HG03571 (cell line): Measurements from ENCODE around the gene TMEM91.
"Not testable (repeated sequence)": the region's sequence is repeated elsewhere in the genome, so short reads cannot be mapped to it uniquely, and the experiment has no call there.

Experiments used
- ATAC-seq: cut with Tn5 transposase; IDR thresholded peaks from one replicate; pipeline ENCODE4 v1.9.1; 2021; ENCODE audit not compliant: unreplicated experiment

Gene TMEM91

GRCh38 chr19:41376241-41376997 lies at the start of gene TMEM91:
TMEM91 (plus strand) TSS chr19:41376533; CDS start chr19:41378310, 1,777 bp downstream.
- ATAC-seq, result no peak

GRCh38 chr19:41327076-41327575 lies 49.2 kb upstream of the TMEM91 start:
- no peak for ATAC-seq

GRCh38 chr19:41327576-41328156 lies 48.7 kb upstream of the TMEM91 start:
- peak; percentile 52 for ATAC-seq

GRCh38 chr19:41328157-41328841 lies 48.0 kb upstream of the TMEM91 start:
- no peak for ATAC-seq

GRCh38 chr19:41328842-41329225 lies 47.5 kb upstream of the TMEM91 start:
- no peak for ATAC-seq

GRCh38 chr19:41330481-41330880 lies 45.9 kb upstream of the TMEM91 start:
- no peak for ATAC-seq

- ATAC-seq, result no peak
These were observed 45.2 kb upstream of the TMEM91 start for GRCh38 chr19:41330946-41331678.

GRCh38 chr19:41332000-41332399 lies 44.3 kb upstream of the TMEM91 start:
- ATAC-seq, result no peak

GRCh38 chr19:41332468-41332867 lies 43.9 kb upstream of the TMEM91 start:
- ATAC-seq, result no peak

GRCh38 chr19:41334793-41335192 lies 41.5 kb upstream of the TMEM91 start:
- no peak for ATAC-seq

- ATAC-seq, result no peak
These were observed 40.9 kb upstream of the TMEM91 start for GRCh38 chr19:41335467-41335866.

GRCh38 chr19:41339936-41340335 lies 36.4 kb upstream of the TMEM91 start:
- no peak for ATAC-seq

GRCh38 chr19:41341669-41342490 lies 34.5 kb upstream of the TMEM91 start:
- ATAC-seq, result no peak

- no peak for ATAC-seq
These were observed 32.2 kb upstream of the TMEM91 start for GRCh38 chr19:41344162-41344561.

GRCh38 chr19:41346916-41347315 lies 29.4 kb upstream of the TMEM91 start:
- not testable (repeated sequence) for ATAC-seq

- no peak for ATAC-seq
These were observed 25.5 kb upstream of the TMEM91 start for GRCh38 chr19:41350735-41351338.

GRCh38 chr19:41351339-41352245 lies 24.7 kb upstream of the TMEM91 start:
- no peak for ATAC-seq

- ATAC-seq, result no peak
These were observed 24.1 kb upstream of the TMEM91 start for GRCh38 chr19:41352279-41352608.
